Mononuclear cell (primary cell): ENCODE data around the gene RETREG1. TPM values are rescaled to one million over a fixed set of nuclear protein-coding genes. Genes with fewer than 3 reads are reported as not detected.

Source experiments
- H3K27me3 ChIP-seq: 2 replicates; pipeline ENCODE4 v1.6.0; 2011; ENCODE audit warnings: low read length, control low read depth; ENCODE audit not compliant: insufficient read depth
- H3K4me1 ChIP-seq: 2 replicates; pipeline ENCODE4 v1.5.1; 2011; ENCODE audit warnings: mild to moderate bottlenecking, low read length, control low read depth; ENCODE audit not compliant: insufficient read depth
- H3K4me3 ChIP-seq: 2 replicates; pipeline ENCODE4 v1.5.1; 2011; ENCODE audit warnings: mild to moderate bottlenecking, low read length, moderate library complexity
- H3K9me3 ChIP-seq: 2 replicates; pipeline ENCODE4 v1.5.1; 2011; ENCODE audit warnings: low read depth, mild to moderate bottlenecking, control low read depth, low read length
- total RNA-seq: library from RNA; depleted of rRNA; stranded (reverse); fragments of >200 nt; gene quantifications from one replicate; pipeline ENCODE4 v1.2.3, GENCODE V29; 2012

The RETREG1 gene
- total RNA-seq, 1 donor, result 14.7 TPM

DNA sequence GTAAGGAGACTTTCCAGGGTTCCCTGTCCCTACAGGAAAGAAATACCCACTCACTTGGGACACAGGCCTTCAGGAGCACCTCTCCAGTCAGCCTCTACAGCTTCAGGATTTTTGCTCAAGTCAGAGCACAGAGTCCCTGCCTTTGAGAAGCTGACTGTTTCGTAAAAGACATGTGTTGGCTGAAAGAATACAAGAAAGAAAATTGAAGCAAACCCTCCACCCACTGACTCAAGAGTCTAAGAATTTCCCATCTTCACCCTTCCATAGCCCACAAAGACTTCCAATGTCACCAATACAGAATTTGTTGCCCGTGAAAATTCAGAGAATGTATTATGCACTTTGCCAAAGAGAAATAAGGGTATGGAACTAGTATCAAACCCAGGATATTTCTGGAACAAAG is 98.2 kb downstream of the RETREG1 start:
- no peaks in the 10 kb centered on the region for H3K4me1 ChIP-seq

DNA sequence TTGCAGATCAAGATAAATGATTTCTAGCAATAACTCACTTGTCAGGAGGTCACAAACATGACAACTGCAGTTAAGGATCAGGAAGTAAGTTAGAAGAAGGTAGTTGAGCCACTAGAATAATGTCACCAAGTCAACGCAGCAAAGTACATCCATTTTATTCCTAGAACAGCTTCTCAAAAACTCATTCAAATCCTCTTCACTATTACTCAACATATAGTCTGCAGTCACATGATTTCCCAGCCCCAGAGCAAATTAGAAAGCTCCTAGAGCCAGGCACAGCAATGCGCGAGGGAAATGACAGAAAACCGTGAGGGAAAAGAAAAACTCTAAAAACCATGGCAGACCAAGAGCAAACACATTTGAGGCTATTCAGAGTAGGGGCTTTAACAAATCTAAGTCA is 101.3 kb downstream of the RETREG1 start:
- Histone ChIP-seq H3K4me3 (no peak overlapping the region), H3K9me3 (no peaks in the 10 kb centered on the region), H3K27me3 (no peaks in the 10 kb centered on the region), H3K4me1 (no peaks in the 10 kb centered on the region)

More for the DNA sequence above, 98.2 kb downstream of the RETREG1 start:
- H3K4me3 ChIP-seq, result no peak overlapping the region
- no peaks in the 10 kb centered on the region for H3K9me3 ChIP-seq
- no peaks in the 10 kb centered on the region for H3K27me3 ChIP-seq

DNA sequence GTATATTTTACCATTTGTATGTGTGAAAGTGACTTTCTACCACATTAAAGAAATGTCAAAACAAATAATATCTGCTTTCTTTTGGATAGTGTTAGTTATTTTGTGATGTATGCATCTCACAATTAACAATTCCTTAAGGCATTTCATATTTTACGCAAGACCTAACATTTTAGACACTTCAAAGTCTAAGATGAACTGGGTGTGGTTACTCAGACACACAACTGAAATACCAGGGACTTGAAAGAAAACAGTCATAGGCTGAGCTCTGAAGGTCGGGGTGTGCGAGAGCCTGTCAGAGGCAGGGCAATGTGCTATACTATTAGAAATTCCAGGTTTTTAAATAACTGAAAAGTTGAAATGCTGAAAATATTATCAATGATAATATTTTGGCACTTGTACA is 106.7 kb downstream of the RETREG1 start:
- Histone ChIP-seq H3K27me3 (no peaks in the 10 kb centered on the region), H3K9me3 (no peaks in the 10 kb centered on the region), H3K4me3 (no peak overlapping the region), H3K4me1 (peaks cover 9% of the 10 kb centered on the region)

DNA sequence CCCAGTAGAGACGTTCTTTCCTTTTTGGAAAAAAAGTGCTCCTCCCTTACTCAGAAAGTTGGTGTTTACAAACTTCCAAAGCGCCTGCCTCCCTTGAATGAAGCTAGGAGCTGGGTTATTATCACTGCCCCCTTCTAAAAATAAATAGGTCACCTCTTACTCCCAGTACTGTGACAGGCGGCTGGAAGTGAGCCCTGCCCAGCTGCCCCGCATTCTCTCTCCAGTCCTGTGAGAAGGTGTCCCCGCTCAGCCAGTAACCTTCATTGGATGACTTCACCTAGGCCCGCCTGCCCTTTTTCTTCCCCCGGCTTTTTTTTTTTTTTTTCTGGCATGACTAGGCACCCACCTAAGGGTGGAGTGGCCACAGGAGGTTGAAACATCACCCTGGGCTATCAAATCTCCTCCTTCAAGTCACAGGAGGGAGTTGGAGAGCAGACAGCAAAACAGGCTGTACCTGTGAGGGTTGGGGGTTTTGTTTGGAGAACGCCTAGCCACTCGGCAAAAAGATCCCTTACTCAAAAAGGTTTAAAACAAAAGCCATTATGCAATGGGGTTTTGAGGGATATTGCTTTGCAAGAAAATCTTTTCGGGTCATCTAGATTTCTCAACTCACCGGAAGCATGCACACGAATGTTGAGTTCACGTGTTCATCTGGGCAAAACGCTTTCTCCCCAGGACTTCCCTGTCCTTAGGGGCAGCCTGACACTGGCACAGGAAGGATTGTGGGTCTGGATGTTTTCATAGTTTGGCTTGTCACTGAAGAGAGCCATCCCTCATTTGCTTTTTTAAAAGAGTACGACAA is 107.9 kb downstream of the RETREG1 start:
- H3K27me3 ChIP-seq, result no peaks in the 10 kb centered on the region
- H3K4me3 ChIP-seq, result no peak overlapping the region
- H3K9me3 ChIP-seq, result no peaks in the 10 kb centered on the region
- H3K4me1 ChIP-seq, result peaks cover 9% of the 10 kb centered on the region

GRCh38 chr5:16507716-16508115 is 109.1 kb downstream of the RETREG1 start:
- no peak overlapping the region for H3K4me3 ChIP-seq
- H3K9me3 ChIP-seq, result no peaks in the 10 kb centered on the region
- no peaks in the 10 kb centered on the region for H3K27me3 ChIP-seq
- peaks cover 9% of the 10 kb centered on the region for H3K4me1 ChIP-seq

DNA sequence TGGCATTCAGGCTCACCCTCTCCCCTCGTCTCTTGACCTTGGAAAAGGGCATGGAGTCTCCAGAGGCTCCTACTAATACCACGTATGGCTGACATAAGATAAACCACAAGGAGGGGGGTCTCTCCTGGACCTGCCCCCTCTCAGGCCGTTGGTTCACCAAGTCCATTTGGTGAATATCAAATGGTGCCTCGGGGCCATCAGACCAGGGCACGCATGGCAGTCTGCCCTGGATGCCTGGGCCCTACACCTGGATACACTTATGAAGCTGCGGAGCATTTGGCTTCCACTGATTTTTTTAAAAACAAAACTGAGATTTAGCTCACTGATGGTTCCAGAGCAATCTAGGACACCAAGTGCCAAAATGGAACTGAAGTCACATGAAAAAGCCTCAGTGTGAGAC is 110.9 kb downstream of the RETREG1 start:
- peaks cover 9% of the 10 kb centered on the region for H3K4me1 ChIP-seq
- H3K27me3 ChIP-seq, result no peaks in the 10 kb centered on the region
- H3K9me3 ChIP-seq, result no peaks in the 10 kb centered on the region
- no peak overlapping the region for H3K4me3 ChIP-seq

DNA sequence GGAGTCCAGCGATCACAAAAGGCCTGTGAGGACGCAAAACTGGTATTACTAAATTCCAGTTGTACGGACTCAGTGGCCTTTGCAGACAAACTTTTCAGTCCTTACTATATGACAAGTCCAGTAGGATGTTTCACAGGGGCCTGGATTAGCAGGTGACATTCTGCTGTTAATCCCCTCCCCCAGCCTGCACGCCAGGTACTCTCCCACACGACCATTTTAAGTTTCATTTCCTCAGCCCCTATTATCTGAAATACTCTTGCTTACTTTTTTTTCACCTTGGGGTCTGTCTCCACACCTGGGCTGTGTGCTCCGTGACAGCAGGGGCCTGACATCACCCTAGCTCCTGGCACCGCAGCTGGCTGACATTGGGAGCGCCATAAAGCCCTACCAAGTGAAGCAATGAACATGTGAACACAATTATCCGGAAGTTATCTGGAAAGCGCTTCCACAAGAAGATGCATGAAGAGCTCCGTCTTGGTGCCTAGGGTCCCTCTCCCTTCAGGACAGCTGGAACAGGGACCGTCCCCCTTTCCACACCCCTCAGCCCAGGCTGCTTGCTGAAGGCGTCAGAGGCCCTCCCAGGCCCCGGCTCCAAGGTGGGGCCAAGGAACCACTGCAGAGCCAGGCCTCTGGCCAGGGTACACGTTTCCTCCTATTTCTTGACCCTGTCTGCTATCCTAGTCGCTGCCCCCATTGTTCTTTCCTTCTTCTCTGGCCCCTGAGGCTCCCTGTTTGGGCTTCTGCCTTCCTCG is 111.5 kb downstream of the RETREG1 start:
- H3K27me3 ChIP-seq, result no peaks in the 10 kb centered on the region
- no peaks in the 10 kb centered on the region for H3K9me3 ChIP-seq
- H3K4me1 ChIP-seq, result peaks cover 9% of the 10 kb centered on the region
- H3K4me3 ChIP-seq, result no peak overlapping the region

GRCh38 chr5:16504571-16504970 is 112.2 kb downstream of the RETREG1 start:
- Histone ChIP-seq H3K9me3 (no peaks in the 10 kb centered on the region), H3K27me3 (no peaks in the 10 kb centered on the region), H3K4me3 (no peak overlapping the region), H3K4me1 (peaks cover 9% of the 10 kb centered on the region)

DNA sequence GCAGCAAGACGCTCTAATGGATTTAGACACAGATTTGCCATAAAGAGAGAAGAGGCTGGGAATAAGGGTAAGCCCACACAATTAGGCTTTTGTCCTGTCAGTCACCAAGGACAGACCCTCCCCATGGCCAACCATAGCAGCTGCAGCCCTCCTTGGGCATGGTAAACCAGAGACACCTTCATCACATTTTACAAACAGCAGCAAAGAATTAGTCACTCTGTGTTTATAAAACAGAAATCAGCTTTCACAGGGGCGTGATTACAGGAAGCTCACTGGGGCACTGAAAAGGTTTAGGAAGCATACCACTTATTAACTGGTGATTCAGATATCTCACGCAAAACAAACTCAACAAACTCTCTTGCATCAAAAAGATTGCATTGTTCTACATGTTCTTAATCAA is 113.9 kb downstream of the RETREG1 start:
- H3K27me3 ChIP-seq, result no peaks in the 10 kb centered on the region
- H3K4me3 ChIP-seq, result no peak overlapping the region

GRCh38 chr5:16500024-16500423 is 116.8 kb downstream of the RETREG1 start:
- Histone ChIP-seq H3K4me1 (no peaks in the 10 kb centered on the region), H3K9me3 (peaks cover 5% of the 10 kb centered on the region), H3K4me3 (no peak overlapping the region), H3K27me3 (no peaks in the 10 kb centered on the region)

More for the DNA sequence above, 113.9 kb downstream of the RETREG1 start:
- no peaks in the 10 kb centered on the region for H3K4me1 ChIP-seq
- no peaks in the 10 kb centered on the region for H3K9me3 ChIP-seq

- no peak overlapping the region for H3K4me3 ChIP-seq
- no peaks in the 10 kb centered on the region for H3K27me3 ChIP-seq
- H3K4me1 ChIP-seq, result no peaks in the 10 kb centered on the region
- peaks cover 5% of the 10 kb centered on the region for H3K9me3 ChIP-seq
Measured at GRCh38 chr5:16497546-16497945, 119.3 kb downstream of the RETREG1 start.

DNA sequence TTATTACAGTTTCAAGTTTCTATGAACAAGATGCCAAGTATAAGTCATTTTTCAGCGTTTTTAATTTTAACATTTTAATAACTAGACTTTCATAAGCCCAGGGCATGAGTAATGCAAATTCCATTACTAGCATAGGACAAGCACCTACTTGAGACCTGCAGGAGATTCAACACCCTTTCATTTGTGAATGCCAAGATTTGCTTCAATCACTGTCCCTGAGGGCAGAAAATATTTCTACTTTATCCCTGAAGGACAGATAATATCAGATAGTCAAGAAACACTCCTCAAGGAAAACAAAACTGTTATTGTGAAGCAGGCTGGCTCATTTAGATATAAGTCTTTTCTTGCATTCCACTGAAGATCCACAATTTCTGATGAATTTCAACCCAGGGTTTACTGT is 123.5 kb downstream of the RETREG1 start:
- H3K4me3 ChIP-seq, result no peak overlapping the region
- H3K27me3 ChIP-seq, result no peaks in the 10 kb centered on the region

GRCh38 chr5:16492398-16493140 is 124.2 kb downstream of the RETREG1 start:
- peaks cover 5% of the 10 kb centered on the region for H3K9me3 ChIP-seq
- H3K4me3 ChIP-seq, result no peak overlapping the region
- no peaks in the 10 kb centered on the region for H3K27me3 ChIP-seq
- H3K4me1 ChIP-seq, result no peaks in the 10 kb centered on the region

More for the DNA sequence above, 123.5 kb downstream of the RETREG1 start:
- peaks cover 5% of the 10 kb centered on the region for H3K9me3 ChIP-seq
- H3K4me1 ChIP-seq, result no peaks in the 10 kb centered on the region

- Histone ChIP-seq H3K9me3 (no peaks in the 10 kb centered on the region), H3K4me1 (no peaks in the 10 kb centered on the region), H3K4me3 (no peak overlapping the region), H3K27me3 (no peaks in the 10 kb centered on the region)
Measured at GRCh38 chr5:16490911-16491310, 125.9 kb downstream of the RETREG1 start.

GRCh38 chr5:16489322-16489791 is 127.4 kb downstream of the RETREG1 start:
- H3K4me3 ChIP-seq, result no peak overlapping the region
- no peaks in the 10 kb centered on the region for H3K4me1 ChIP-seq
- H3K27me3 ChIP-seq, result no peaks in the 10 kb centered on the region
- H3K9me3 ChIP-seq, result no peaks in the 10 kb centered on the region
